ENCODE results near the gene R3HDM2.

DNA sequence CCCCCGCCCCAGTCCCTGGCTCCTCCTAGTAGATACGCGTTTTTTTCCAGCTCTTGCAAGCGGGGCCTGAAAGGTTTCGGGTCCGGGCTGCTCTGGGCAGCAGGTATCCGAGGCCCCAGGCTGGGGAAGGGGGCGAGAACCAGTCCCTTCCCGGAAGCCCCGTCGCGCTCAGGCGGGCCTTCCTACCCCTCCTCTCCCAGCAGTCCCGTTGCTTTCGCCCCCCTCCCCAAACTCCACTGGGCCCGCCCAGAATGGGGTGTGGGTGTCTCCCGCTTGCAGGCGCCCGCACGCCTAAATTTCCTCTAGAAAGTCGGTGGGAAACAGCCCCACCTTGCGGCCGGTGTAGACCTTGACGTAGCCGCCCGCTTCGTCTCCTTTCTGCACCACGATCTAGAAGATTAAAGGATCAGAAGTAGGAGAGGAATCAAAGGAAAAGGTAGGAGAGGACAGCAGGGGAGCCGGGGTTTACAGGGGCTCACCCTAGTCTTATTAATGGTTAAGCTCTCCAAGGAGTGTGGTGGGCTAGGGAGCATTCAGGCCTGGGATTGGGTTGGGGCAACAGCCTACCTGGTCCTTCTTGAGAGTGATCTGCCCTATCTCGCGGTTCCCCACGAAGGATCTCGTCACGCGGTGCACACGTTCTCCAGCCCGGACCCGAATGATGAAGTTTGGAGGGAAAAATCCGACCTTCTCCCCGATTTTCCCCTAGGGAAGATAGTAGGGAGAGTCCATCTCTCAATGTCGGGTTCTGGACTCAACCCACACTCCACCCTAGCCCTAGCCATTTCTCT, 187.1 kb downstream of the R3HDM2 start:
- TF ChIP-seq, protein P1, sequence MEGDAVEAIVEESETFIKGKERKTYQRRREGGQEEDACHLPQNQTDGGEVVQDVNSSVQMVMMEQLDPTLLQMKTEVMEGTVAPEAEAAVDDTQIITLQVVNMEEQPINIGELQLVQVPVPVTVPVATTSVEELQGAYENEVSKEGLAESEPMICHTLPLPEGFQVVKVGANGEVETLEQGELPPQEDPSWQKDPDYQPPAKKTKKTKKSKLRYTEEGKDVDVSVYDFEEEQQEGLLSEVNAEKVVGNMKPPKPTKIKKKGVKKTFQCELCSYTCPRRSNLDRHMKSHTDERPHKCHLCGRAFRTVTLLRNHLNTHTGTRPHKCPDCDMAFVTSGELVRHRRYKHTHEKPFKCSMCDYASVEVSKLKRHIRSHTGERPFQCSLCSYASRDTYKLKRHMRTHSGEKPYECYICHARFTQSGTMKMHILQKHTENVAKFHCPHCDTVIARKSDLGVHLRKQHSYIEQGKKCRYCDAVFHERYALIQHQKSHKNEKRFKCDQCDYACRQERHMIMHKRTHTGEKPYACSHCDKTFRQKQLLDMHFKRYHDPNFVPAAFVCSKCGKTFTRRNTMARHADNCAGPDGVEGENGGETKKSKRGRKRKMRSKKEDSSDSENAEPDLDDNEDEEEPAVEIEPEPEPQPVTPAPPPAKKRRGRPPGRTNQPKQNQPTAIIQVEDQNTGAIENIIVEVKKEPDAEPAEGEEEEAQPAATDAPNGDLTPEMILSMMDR (conservative IDR thresholded peaks at IDR 0.05; ENCODE audit: low read length), result peak; percentile 84
- no peak for TF ChIP-seq EZH2phosphoT487 (IDR thresholded peaks at IDR 0.05; ENCODE audit: borderline replicate concordance, low read depth, low read length)
